BJ (cell line): ENCODE results near the gene SCRN2. TPM values are rescaled to one million over a fixed set of nuclear protein-coding genes. Genes with fewer than 3 reads are reported as not detected.

Source experiments
- CTCF ChIA-PET: fragments of 350-600 bp; formaldehyde crosslinking; extraction: SDS; loops from one replicate; lab custom pipeline; 2021; ENCODE audit warnings: antibody characterized with exemption, inconsistent platforms; lab: Yijun Ruan, JAX
- POLR2A ChIA-PET: fragments of 300-600 bp; sonication (Branson Sonifier 250); formaldehyde crosslinking; extraction: SDS; loops from one replicate; lab custom pipeline; 2021; ENCODE audit warnings: antibody characterized with exemption; lab: Charles Lee
- DNase-seq: peaks from one replicate; pipeline ENCODE4 v3.0.0-alpha.2; 2011; ENCODE audit warnings: low read depth
- H3K27me3 ChIP-seq: 2 replicates; pipeline ENCODE4 v1.6.0; 2011; ENCODE audit warnings: low read length; ENCODE audit not compliant: control insufficient read depth, insufficient read depth
- H3K36me3 ChIP-seq: 2 replicates; pipeline ENCODE4 v1.5.1; 2011; ENCODE audit warnings: low read length; ENCODE audit not compliant: control insufficient read depth, insufficient read depth
- H3K4me3 ChIP-seq: 2 replicates; pipeline ENCODE4 v1.5.1; 2011; ENCODE audit warnings: low read depth, mild to moderate bottlenecking, control low read depth, low read length
- CTCF ChIP-seq: IDR thresholded peaks from 2 replicates; pipeline ENCODE4 v1.5.1; 2011; ENCODE audit warnings: low read depth, mild to moderate bottlenecking, control low read depth, inconsistent platforms, low read length, moderate library complexity; ENCODE audit not compliant: insufficient read depth
- polyA plus RNA-seq: library from polyadenylated mRNA; depleted of rRNA; stranded (reverse); fragments of >200 nt; gene quantifications from 2 replicates; pipeline ENCODE4 v1.2.3, GENCODE V29; 2011

The SCRN2 gene
- polyA plus RNA-seq, 1 experiment = 41.1 TPM

- POLR2A ChIA-PET = no interaction called here
- Histone ChIP-seq H3K4me3 (no peak overlapping the region), H3K36me3 (peaks cover 5% of the 10 kb centered on the region), H3K27me3 (no peaks in the 10 kb centered on the region)
- CTCF ChIA-PET = interaction anchor here (0.8 to 20.0 kb wide), 3 partner anchors 9 to 113 kb away, joined by 3 to 875 read pairs (median 5); partner anchors contain the start of gene SP2
- no peak for DNase-seq
- TF ChIP-seq CTCF = no peak
Measured at GRCh38 chr17:47836601-47837000, 4.5 kb downstream of the SCRN2 start.

- no peak for TF ChIP-seq CTCF
- peaks cover 5% of the 10 kb centered on the region for H3K36me3 ChIP-seq
- ChIA-PET CTCF (interaction anchor here (1.2 to 20.0 kb wide), 2 partner anchors 53 to 136 kb away, joined by 4 to 875 read pairs; partner anchors contain the start of genes CDK5RAP3 and SP2), POLR2A (no interaction called here)
- DNase-seq = no peak
- no peaks in the 10 kb centered on the region for H3K27me3 ChIP-seq
- H3K4me3 ChIP-seq = no peak overlapping the region
Measured at GRCh38 chr17:47834756-47835155, 6.3 kb downstream of the SCRN2 start.

- CTCF ChIA-PET = interaction anchor here (0.8 to 3.0 kb wide), 7 partner anchors 8 to 160 kb away, joined by 3 to 17 read pairs (median 4); partner anchors contain the start of genes OSBPL7 and SCRN2
- TF ChIP-seq CTCF = no peak
- peak overlapping the region; percentile 72 for H3K4me3 ChIP-seq
- H3K27me3 ChIP-seq = no peaks in the 10 kb centered on the region
- POLR2A ChIA-PET = interaction anchor here (0.6 kb wide), 3 partner anchors 9 to 130 kb away, joined by 3 to 4 read pairs (median 3); partner anchors contain the start of gene OSBPL7
- no peak for DNase-seq
- H3K36me3 ChIP-seq = peaks cover 6% of the 10 kb centered on the region
Measured at GRCh38 chr17:47831934-47832327, 9.1 kb downstream of the SCRN2 start.

DNA sequence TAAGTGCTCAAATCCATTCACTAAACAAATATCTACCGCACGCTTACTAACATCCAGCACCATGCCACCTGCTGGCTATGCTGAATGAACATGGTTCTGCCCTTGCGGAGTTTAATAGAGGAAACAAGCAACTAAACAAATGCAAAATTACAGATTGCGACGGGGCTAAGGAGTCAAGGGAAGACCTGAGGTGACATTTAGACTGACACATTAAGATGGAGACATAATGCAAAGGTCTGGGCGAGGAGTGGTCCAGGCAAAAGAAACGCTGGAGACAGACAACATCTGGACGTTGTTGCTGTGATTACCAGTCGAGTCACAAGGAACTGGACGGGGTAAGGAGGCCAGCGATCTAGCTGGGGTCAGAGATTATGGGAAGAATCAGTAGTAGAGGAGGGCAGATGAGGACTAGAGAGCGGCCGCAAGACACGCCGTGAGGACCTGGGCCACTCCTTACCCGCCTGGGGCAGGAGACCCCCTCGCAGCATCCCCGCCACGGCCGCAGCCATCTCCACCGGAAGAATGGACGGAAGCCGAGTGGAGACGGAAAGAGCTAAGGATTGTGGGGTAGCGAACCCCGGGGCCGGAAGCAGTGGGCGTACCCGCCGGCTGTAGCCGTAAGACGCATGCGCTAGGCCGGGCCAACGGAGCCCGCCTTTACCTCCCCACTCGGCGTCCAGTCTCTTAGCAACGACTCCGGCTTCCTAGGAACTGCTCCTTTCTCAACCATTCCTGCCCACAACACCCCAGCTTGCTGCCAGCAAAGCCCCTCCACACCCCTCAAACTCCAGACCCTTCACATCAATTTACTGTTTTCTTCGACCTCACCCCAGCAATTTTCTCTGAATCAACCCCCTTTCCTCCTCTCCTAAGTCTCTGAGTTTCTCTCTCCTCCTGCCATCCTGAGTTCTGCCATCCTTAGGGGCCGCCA, 9.8 kb downstream of the SCRN2 start, which contains the start of the genes LRRC46 and MRPL10:
Gene LRRC46, plus strand, starts transcription at position 668 of the 931 bp plus-strand sequence. CDS start 320 bp downstream, outside the sequence.
Gene MRPL10, minus strand, starts transcription at position 539 of the 931 bp plus-strand sequence. Its CDS starts 30 bp downstream, at position 509.
- peak; percentile 53 for TF ChIP-seq CTCF
- POLR2A ChIA-PET = interaction anchor here (0.6 kb wide), 3 partner anchors 8 to 130 kb away, joined by 3 to 4 read pairs (median 3); partner anchors contain the start of gene OSBPL7
- Histone ChIP-seq H3K36me3 (peaks cover 10% of the 10 kb centered on the region), H3K4me3 (peak within 1 kb of the TSS; percentile 72), H3K27me3 (no peaks in the 10 kb centered on the region)
- CTCF ChIA-PET = interaction anchor here (0.8 to 3.0 kb wide), 7 partner anchors 9 to 159 kb away, joined by 3 to 17 read pairs (median 4); partner anchors contain the start of genes OSBPL7 and SCRN2
- peak; percentile 66 for DNase-seq
